GM10248 (cell line): ENCODE data around the gene RIT1.

Experiments
- CTCF ChIA-PET: fragments of 300-600 bp; sonication (Branson Sonifier 250); formaldehyde crosslinking; extraction: SDS; loops from one replicate; lab custom pipeline; 2021; ENCODE audit warnings: antibody characterized with exemption; lab: Yijun Ruan, JAX
- POLR2A ChIA-PET: fragments of 350-650 bp; sonication (Branson Sonifier 250); formaldehyde crosslinking; extraction: SDS; loops from one replicate; lab custom pipeline; 2020; ENCODE audit warnings: antibody characterized with exemption; lab: Yijun Ruan, JAX
- DNase-seq: peaks from one replicate; pipeline ENCODE4 v3.0.0; 2012; ENCODE audit errors: extremely low spot score
- CTCF ChIP-seq: IDR thresholded peaks from 2 replicates; pipeline ENCODE4 v1.5.1; 2012; ENCODE audit warnings: mild to moderate bottlenecking, low read depth; ENCODE audit errors: extremely low read depth, missing control alignments, control extremely low read depth

Gene RIT1

GRCh38 chr1:155890251-155890650 is 20.9 kb downstream of the RIT1 start:
- ChIA-PET POLR2A (interaction anchor here (0.9 kb wide), 1 partner anchor 30 kb away, joined by 3 read pairs; the partner anchor contains the start of gene SYT11), CTCF (interaction anchor here (1.1 kb wide), 1 partner anchor 15 kb away, joined by 4 read pairs; no protein-coding TSS in a partner anchor)
- TF ChIP-seq CTCF: no peak

GRCh38 chr1:155889566-155889965 is 21.6 kb downstream of the RIT1 start:
- POLR2A ChIA-PET: interaction anchor here (0.9 kb wide), 1 partner anchor 30 kb away, joined by 3 read pairs; the partner anchor contains the start of gene SYT11
- no peak for DNase-seq
- CTCF ChIA-PET: interaction anchor here (1.1 to 1.2 kb wide), 2 partner anchors 15 to 16 kb away, joined by 3 to 4 read pairs; no protein-coding TSS in a partner anchor
- no peak for TF ChIP-seq CTCF

More at GRCh38 chr1:155890251-155890650, 20.9 kb downstream of the RIT1 start:
- DNase-seq: no peak

GRCh38 chr1:155888481-155888880 is 22.7 kb downstream of the RIT1 start:
- no peak for TF ChIP-seq CTCF
- CTCF ChIA-PET: interaction anchor here (1.2 kb wide), 1 partner anchor 18 kb away, joined by 3 read pairs; no protein-coding TSS in a partner anchor
- POLR2A ChIA-PET: no interaction called here
- DNase-seq: no peak

- ChIA-PET CTCF (interaction anchor here (0.8 to 1.3 kb wide), 5 partner anchors 9 to 156 kb away, joined by 3 to 5 read pairs (median 3); no protein-coding TSS in a partner anchor), POLR2A (interaction anchor here (0.6 kb wide), 1 partner anchor 1951 kb away, joined by 3 read pairs; no protein-coding TSS in a partner anchor)
- no peak for TF ChIP-seq CTCF
- DNase-seq: no peak
Measured at GRCh38 chr1:155884982-155885381, 26.2 kb downstream of the RIT1 start.

- POLR2A ChIA-PET: interaction anchor here (0.6 kb wide), 1 partner anchor 1952 kb away, joined by 3 read pairs; no protein-coding TSS in a partner anchor
- no peak for TF ChIP-seq CTCF
- DNase-seq: no peak
- CTCF ChIA-PET: interaction anchor here (0.8 to 1.3 kb wide), 5 partner anchors 9 to 155 kb away, joined by 3 to 5 read pairs (median 3); no protein-coding TSS in a partner anchor
Measured at GRCh38 chr1:155884031-155884960, 26.9 kb downstream of the RIT1 start.

GRCh38 chr1:155882766-155883165 is 28.4 kb downstream of the RIT1 start:
- DNase-seq: no peak
- ChIA-PET CTCF (interaction anchor here (0.8 to 1.4 kb wide), 10 partner anchors 9 to 183 kb away, joined by 3 to 5 read pairs (median 3); no protein-coding TSS in a partner anchor), POLR2A (interaction anchor here (0.6 to 1.4 kb wide), 3 partner anchors 13 to 22 kb away, joined by 5 to 8 read pairs (median 5); no protein-coding TSS in a partner anchor)
- no peak for TF ChIP-seq CTCF
